Stomach (tissue), 9 donors: Measurements from ENCODE around the gene EMC7. TPM values are rescaled to one million over a fixed set of nuclear protein-coding genes. Genes with fewer than 3 reads are reported as not detected.

ENCODE experiments used
- DNase-seq, 2 donors: peaks; one replicate each; pipeline versions ENCODE4 v3.0.0 to v3.0.0-alpha.2; 2013 to 2019
- H3K27ac ChIP-seq, 5 donors: fragments of 200-600 bp in 4 of 5; sonication (generic) in 4 of 5; one replicate each; pipeline ENCODE4 v1.5.1; 2013 to 2019; ENCODE audit warnings: mild to moderate bottlenecking in 1 of 5, moderate library complexity in 1 of 5
- H3K27me3 ChIP-seq, 3 donors: fragments of 200-600 bp; sonication (generic); one replicate each; pipeline ENCODE4 v1.5.1; 2017 to 2019; ENCODE audit warnings: mixed run types in 1 of 3
- H3K36me3 ChIP-seq, 4 donors: fragments of 200-600 bp; sonication (generic); 1 replicate in 3 of 4; 2 replicates in 1 of 4; pipeline ENCODE4 v1.5.1; 2016 to 2019
- H3K4me1 ChIP-seq, 4 donors: fragments of 200-600 bp; sonication (generic); one replicate each; pipeline ENCODE4 v1.5.1; 2016 to 2019
- H3K4me3 ChIP-seq, 4 donors: fragments of 200-600 bp; sonication (generic) in 3 of 4; one replicate each; pipeline ENCODE4 v1.5.1; 2016 to 2019; ENCODE audit warnings: mild to moderate bottlenecking in 1 of 4
- H3K9me3 ChIP-seq, 4 donors: fragments of 200-600 bp; sonication (generic); one replicate each; pipeline ENCODE4 v1.5.1; 2016 to 2019
- EP300 ChIP-seq: sonication (generic); formaldehyde crosslinking; IDR thresholded peaks from one replicate; pipeline ENCODE4 v1.6.1; 2017; ENCODE audit warnings: antibody characterized with exemption
- POLR2A ChIP-seq, 4 donors: fragments of 450-650 bp; IDR thresholded peaks; one replicate each; pipeline ENCODE4 v1.6.1; 2016; ENCODE audit warnings: antibody characterized with exemption in 4 of 4, control low read depth in 2 of 4, mild to moderate bottlenecking in 1 of 4, moderate library complexity in 1 of 4
- POLR2AphosphoS5 ChIP-seq, 3 donors: sonication (generic); formaldehyde crosslinking; IDR thresholded peaks; one replicate each; pipeline ENCODE4 v1.6.1; 2016; ENCODE audit warnings: antibody characterized with exemption in 3 of 3
- WGBS, 5 donors: extraction: QIAGEN DNeasy Blood & Tissue Kit in 3 of 5; methylation state at CpG; one replicate each; pipeline versions ENCODE4 v1.1.5 to v1.1.7; 2013 to 2018; 5-methylcytosine and 5-hydroxymethylcytosine counted together
- intact Hi-C: fragments of 100-400 bp; cut with DNase I; formaldehyde crosslinking; loops from one replicate; pipeline ENCODE4 v1.15.1; 2023; ENCODE audit warnings: low total_unique reads
- polyA plus RNA-seq, 3 donors: library from polyadenylated mRNA; stranded (reverse); fragments of 200-250 nt; gene quantifications; one replicate each; pipeline ENCODE4 v1.2.3, GENCODE V29; 2013
- total RNA-seq, 5 donors: library from RNA; depleted of rRNA; stranded (reverse); fragments of >200 nt; gene quantifications; one replicate each; pipeline versions ENCODE4 v1.1.0 to v1.2.3, GENCODE V29; 2014 to 2016
- TF ChIP-seq, protein P1 (sequence below), 7 experiments: fragments of 450-650 bp in 4 of 7; fragments of 200-600 bp in 3 of 7; sonication (generic) in 3 of 7; IDR thresholded peaks; one replicate each; pipeline ENCODE4 v1.5.1; 2016 to 2019; ENCODE audit warnings: antibody characterized with exemption in 7 of 7, control low read depth in 2 of 7, mild to moderate bottlenecking in 1 of 7
- donor health status: healthy with polysubstance abuse.
- donor health status: Bipolar disorder and iron deficiency.
- donor health status: healthy.

Gene EMC7
- total and polyA plus RNA-seq, 8 donors, result 23.2 to 73.5 (median 36.4) TPM

DNA sequence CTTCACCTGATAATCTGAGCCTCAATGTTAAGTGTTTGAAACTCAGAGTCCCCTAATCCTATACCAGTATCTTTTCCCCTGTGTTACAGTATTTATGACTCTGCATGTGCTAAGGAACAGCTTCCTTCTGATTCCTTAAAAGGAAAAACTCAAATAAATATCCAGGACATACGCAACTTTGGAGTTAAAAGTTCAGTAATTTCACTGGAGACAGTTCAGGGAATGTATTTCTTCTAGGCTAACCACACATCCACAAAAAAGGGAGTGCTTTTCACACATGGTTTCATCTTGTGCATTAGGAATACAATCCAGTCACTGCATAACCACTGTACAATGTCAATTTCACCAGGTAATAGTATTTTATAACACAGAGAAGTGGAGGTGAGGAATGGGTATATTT, 31.2 kb upstream of the EMC7 start:
- no peak overlapping the region for H3K4me3 ChIP-seq
- H3K4me1 ChIP-seq, result no peaks in the 10 kb centered on the region
- TF ChIP-seq, protein P1, sequence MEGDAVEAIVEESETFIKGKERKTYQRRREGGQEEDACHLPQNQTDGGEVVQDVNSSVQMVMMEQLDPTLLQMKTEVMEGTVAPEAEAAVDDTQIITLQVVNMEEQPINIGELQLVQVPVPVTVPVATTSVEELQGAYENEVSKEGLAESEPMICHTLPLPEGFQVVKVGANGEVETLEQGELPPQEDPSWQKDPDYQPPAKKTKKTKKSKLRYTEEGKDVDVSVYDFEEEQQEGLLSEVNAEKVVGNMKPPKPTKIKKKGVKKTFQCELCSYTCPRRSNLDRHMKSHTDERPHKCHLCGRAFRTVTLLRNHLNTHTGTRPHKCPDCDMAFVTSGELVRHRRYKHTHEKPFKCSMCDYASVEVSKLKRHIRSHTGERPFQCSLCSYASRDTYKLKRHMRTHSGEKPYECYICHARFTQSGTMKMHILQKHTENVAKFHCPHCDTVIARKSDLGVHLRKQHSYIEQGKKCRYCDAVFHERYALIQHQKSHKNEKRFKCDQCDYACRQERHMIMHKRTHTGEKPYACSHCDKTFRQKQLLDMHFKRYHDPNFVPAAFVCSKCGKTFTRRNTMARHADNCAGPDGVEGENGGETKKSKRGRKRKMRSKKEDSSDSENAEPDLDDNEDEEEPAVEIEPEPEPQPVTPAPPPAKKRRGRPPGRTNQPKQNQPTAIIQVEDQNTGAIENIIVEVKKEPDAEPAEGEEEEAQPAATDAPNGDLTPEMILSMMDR (IDR thresholded peaks at IDR 0.05), result no peak
- TF ChIP-seq EP300 (no peak), POLR2AphosphoS5 (IDR thresholded peaks at IDR 0.05) (no peak), POLR2A (IDR thresholded peaks at IDR 0.05) (no peak)
- H3K27ac ChIP-seq, result no peak overlapping the region
- no peak for DNase-seq
- intact Hi-C loops, result no loop called here
- H3K36me3 ChIP-seq, result peaks cover 0 to 3% (median 0%) of the 10 kb centered on the region in 4 donors
- 89 to 98% (median 90%) methylated on average over 1 of the region's 1 CpG for WGBS, 5 donors
- no peaks in the 10 kb centered on the region for H3K9me3 ChIP-seq
- no peaks in the 10 kb centered on the region for H3K27me3 ChIP-seq

DNA sequence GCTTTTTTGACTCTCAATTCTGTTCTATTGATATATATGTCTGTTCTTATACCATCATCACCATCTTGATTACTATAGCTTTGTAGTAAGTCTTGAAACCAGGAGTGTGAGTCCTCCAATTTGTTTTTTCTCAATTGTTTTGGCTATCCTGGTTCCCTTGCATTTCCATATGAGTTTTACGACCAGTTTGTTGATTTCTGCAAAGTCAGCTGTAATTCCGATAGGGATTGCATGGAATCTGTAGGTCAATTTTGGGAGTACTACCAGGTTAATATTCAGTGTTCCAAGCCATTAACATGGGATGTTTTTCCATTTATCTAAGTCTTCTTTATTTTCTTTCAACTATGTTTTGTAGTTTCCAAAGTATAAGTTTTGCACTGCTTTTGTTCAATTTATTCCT, 27.2 kb upstream of the EMC7 start:
- TF ChIP-seq, protein P1 (IDR thresholded peaks at IDR 0.05), result no peak
- no peak for TF ChIP-seq POLR2AphosphoS5 (IDR thresholded peaks at IDR 0.05)
- TF ChIP-seq EP300, result no peak
- no peak for TF ChIP-seq POLR2A (IDR thresholded peaks at IDR 0.05)
- no peaks in the 10 kb centered on the region for H3K9me3 ChIP-seq
- no peaks in the 10 kb centered on the region for H3K4me1 ChIP-seq
- no peak overlapping the region for H3K4me3 ChIP-seq
- 47 to 49% (median 47%) methylated on average over 2 of the region's 2 CpGs for WGBS, 5 donors
- no peaks in the 10 kb centered on the region for H3K36me3 ChIP-seq
- no peak overlapping the region for H3K27ac ChIP-seq
- H3K27me3 ChIP-seq, result no peaks in the 10 kb centered on the region
- no peak for DNase-seq
- intact Hi-C loops, result no loop called here

DNA sequence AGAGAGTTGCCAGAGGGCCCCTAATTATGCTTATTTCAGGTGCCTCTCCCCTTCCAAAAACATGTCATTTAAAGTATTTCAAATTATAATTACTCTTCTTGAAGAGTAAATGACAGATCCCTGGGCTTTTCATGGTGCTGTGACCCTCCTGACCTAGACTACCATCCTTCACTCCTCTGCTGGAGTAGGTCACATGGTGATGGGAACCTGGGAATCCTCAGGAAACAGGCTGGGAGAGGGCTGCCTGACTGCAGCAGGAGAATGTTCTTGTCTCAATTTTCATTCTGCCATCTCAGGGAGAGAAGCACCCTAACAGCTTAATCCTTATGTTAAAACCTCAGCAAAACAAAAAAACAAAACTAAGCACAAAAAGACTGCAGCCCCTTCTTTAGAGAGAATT, 24.9 kb upstream of the EMC7 start:
- no peak overlapping the region for H3K4me3 ChIP-seq
- no peak for TF ChIP-seq EP300
- H3K27me3 ChIP-seq, result no peaks in the 10 kb centered on the region
- no peak overlapping the region for H3K27ac ChIP-seq
- H3K4me1 ChIP-seq, result no peaks in the 10 kb centered on the region
- H3K36me3 ChIP-seq, result no peaks in the 10 kb centered on the region
- intact Hi-C loops, result no loop called here
- no peak for DNase-seq
- no peaks in the 10 kb centered on the region for H3K9me3 ChIP-seq

DNA sequence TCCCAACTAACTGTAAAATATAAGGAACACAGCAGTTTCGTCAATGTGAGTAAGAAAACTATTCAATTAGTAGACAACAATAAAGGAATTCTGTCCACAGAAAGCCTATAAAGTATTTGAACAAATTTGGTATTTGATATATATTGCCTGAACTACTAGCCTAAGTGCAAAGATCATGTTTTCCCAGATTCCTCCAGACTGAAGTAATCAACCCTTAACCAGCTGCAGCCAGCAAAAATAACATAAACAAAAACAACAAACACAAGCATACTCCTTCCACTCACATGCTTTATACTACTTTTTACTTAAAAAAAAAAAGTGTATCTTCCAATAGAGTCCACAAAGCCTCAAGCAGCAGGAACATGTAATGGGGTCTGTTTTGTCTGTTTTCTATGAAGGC, 24.3 kb upstream of the EMC7 start:
- Histone ChIP-seq H3K27me3 (no peaks in the 10 kb centered on the region), H3K4me3 (no peak overlapping the region), H3K27ac (no peak overlapping the region), H3K9me3 (no peaks in the 10 kb centered on the region), H3K36me3 (no peaks in the 10 kb centered on the region), H3K4me1 (no peaks in the 10 kb centered on the region)
- 51 to 68% (median 63%) methylated on average over 1 of the region's 1 CpG for WGBS, 5 donors
- intact Hi-C loops, result no loop called here
- TF ChIP-seq, protein P1 (IDR thresholded peaks at IDR 0.05), result no peak
- TF ChIP-seq EP300 (no peak), POLR2AphosphoS5 (IDR thresholded peaks at IDR 0.05) (no peak), POLR2A (IDR thresholded peaks at IDR 0.05) (no peak)
- DNase-seq, result no peak

DNA sequence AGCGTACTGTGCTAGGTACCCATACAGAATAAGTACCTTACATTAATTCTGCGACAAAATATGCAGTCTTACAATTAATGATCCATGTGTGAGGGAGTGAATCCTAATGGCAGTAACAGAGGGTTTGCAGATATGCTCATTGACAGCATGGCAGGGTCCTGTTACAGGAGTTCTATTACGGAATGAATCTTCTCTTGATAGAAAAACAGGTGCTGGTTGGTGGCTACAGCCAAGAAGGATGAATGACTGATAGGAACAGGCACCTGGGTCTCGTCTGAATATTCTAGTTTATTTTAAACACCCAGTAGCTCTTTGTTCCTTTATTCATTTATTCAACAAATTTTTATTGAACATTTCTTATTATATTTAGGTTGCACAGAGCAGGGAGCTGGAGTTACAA, 23.0 kb upstream of the EMC7 start:
- intact Hi-C loops, result no loop called here
- no peak overlapping the region for H3K4me3 ChIP-seq
- 74 to 83% (median 78%) methylated on average over 4 of the region's 4 CpGs for WGBS, 5 donors
- H3K36me3 ChIP-seq, result no peaks in the 10 kb centered on the region
- TF ChIP-seq, protein P1 (IDR thresholded peaks at IDR 0.05), result no peak
- DNase-seq, result no peak
- no peaks in the 10 kb centered on the region for H3K4me1 ChIP-seq
- no peak overlapping the region for H3K27ac ChIP-seq
- no peaks in the 10 kb centered on the region for H3K27me3 ChIP-seq
- H3K9me3 ChIP-seq, result no peaks in the 10 kb centered on the region
